OCI-LY7 (cell line): ENCODE measurements around the gene ARID5A.

ENCODE experiments used
- CTCF ChIP-seq: fragments of 200-600 bp; sonication (generic); conservative IDR thresholded peaks from 2 replicates; pipeline ENCODE4 v1.5.1; 2014; ENCODE audit warnings: mild to moderate bottlenecking, antibody characterized with exemption, low read length, moderate library complexity, mixed read lengths
- EZH2phosphoT487 ChIP-seq: fragments of 200-600 bp; sonication (generic); IDR thresholded peaks from 2 replicates; pipeline ENCODE4 v1.6.1; 2018; ENCODE audit warnings: low read depth, borderline replicate concordance, mild to moderate bottlenecking, mixed run types, antibody characterized with exemption, low read length, moderate library complexity, mixed read lengths

GRCh38 chr2:96540136-96540535 lies 3.6 kb downstream of the ARID5A start:
- TF ChIP-seq CTCF, result no peak
- no peak for TF ChIP-seq EZH2phosphoT487
